ENCODE measurements around the gene MVP.

- no peak for TF ChIP-seq POLR2A (IDR thresholded peaks at IDR 0.05; ENCODE audit: low read depth, low read length)
- TF ChIP-seq POLR2AphosphoS5 (IDR thresholded peaks at IDR 0.05; ENCODE audit: low read depth, low read length), result no peak
- no peak for TF ChIP-seq TAF1 (IDR thresholded peaks at IDR 0.05; ENCODE audit: low read depth, low read length)
- TF ChIP-seq SPI1 (IDR thresholded peaks at IDR 0.05; ENCODE audit: low read depth, low read length), result no peak
- TF ChIP-seq PAX5 (IDR thresholded peaks at IDR 0.05; ENCODE audit: insufficient read depth, low read length, severe bottlenecking), result no peak
- TF ChIP-seq POU2F2 (IDR thresholded peaks at IDR 0.05; ENCODE audit: low read depth, low read length), result no peak
Measured at GRCh38 chr16:29857133-29857760, 37.0 kb downstream of the MVP start.

All from GM12891 (cell line).